ENCODE data around the gene KLC1.
"Not testable (repeated sequence)": the region's sequence is repeated elsewhere in the genome, so short reads cannot be mapped to it uniquely, and the experiment has no call there.

The KLC1 gene

DNA sequence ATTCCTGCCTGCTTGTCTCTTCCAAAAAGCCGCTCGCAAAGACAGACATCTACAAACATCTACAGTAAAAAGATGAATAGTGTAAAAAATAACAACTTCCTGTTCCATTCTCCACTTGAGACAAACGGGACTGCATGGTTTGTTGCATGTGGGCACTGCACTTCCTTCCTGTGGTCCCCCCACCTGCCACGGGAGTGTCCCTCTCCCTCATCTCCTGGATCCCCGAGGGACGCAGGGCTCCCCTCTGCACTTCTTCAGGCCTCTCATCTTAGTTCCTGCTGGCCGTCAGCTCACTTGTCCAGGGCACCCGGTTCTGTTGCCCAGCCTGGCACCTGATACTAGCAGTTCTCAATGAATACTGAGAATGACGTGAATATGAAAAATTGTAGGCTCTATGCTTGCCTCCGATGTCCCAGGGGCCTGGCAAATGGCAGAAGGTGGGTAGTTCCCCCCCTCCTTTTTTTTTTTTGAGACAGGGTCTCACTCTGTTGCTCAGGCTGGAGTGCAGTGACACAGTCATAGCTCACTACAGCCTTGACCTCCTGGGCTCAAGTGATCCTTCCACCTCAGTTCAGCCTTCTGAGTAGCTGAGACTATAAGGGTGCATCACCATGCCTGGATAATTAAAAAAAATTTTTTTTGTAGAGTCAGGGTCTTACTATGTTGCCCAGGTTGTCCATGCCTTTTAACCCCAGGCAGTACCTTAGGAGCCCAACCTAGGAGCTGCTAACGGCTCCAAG, 3.5 kb upstream of the KLC1 start:
- no peak for DNase-seq (ENCODE audit: low spot score)

DNA sequence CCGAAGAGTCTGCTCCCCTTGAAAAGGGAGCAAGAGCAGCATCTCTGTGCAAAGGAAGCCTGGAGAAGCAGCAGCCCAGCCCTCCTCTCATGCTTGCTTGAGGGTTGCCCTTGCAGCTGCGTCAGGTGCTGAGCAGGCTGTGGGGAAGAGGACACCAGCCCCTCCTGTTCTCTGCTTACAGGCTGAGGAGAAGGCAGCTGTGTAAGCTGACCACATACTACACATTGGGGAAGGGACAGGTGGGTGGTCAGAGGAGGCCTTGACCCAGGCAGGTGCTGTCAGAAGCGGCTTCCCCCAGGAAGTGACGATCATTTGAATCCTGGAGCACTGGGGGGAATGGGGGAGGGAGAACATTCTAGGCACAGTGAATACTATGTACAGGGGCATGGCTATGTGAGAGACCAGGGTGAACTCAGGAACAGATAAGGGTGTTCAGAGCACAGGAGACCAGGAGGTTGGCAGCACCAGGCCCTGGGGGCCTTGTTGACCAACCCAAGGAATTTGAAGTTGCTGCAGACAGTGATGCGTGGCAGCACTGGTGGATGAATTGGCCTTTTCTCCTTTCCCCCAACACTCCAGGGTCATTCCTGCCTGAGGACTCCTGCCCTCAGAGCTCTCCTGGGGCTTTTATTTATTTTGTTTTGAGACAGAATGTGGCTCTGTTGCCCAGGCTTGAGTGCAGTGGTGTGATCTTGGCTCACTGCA, 2.7 kb upstream of the KLC1 start:
- no peak for DNase-seq (ENCODE audit: low spot score)

DNA sequence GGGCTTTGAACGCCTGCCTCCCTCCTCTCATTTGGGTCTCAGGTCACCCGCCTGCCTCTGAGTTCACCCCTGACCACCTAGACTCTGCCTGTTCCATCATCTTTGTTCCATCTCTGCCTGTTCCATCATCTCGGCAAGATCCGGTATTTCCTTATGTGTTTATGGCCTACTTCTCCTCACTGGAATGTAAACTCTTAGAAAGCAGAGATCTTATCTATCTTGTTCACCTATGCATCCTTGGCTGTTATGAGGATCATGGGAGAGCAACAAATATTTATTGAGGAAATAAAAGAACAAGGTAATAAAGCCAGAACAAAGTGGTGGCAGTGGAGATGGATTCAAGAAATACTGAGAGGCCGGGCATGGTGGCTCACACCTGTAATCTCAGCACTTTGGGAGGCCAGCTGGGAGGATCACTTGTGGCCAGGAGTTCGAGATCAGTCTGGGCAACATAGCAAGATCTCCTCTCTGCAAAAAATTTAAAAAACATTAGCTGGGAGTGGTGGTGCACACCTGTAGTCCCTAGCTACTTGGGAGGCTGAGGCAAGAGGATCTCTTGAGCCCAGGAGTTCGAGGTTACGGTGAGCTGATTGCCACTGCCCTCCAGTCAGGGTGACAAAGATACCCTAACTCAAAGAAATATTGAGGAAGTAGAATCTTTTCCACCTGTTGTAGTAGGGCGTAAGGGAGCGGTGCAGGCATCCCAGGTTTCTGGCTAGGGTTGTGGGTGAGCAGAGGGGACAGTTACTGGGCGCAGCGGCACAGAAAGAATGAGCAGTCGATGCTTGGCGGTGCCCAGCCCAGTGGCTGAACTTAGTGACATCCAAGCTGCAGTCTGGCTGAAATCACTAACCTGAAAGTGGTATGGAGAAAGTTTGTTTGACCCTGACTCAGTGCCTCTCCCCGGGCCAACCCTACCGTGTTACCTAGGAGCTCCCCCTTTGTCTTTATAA, 1.7 kb upstream of the KLC1 start:
- DNase-seq (ENCODE audit: low spot score): no peak

DNA sequence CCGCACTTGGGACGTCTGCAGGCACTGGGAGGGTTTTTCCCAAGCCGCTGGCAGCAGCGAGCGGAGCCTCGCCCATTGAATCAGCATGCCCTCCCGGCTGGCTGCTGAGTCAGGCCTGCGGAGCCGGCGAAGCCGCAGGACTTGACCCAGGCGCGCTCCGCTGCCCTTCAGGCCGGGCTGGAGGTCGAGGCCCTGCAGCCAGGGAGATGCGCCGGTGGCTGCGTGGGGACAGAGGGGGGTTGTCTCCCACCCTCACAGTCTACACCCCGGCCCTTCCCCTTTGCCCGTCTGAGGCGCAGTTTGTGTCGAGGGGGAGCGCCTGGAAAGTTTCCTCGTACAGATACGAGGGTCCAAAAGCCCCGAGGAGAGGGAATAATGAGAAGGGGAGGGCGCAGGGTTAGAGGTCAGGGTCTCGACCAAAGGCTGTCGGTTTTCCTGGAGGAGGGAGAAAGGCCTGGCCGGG, 759 bp upstream of the KLC1 start:
- DNase-seq (ENCODE audit: low spot score): peak; percentile 72

DNA sequence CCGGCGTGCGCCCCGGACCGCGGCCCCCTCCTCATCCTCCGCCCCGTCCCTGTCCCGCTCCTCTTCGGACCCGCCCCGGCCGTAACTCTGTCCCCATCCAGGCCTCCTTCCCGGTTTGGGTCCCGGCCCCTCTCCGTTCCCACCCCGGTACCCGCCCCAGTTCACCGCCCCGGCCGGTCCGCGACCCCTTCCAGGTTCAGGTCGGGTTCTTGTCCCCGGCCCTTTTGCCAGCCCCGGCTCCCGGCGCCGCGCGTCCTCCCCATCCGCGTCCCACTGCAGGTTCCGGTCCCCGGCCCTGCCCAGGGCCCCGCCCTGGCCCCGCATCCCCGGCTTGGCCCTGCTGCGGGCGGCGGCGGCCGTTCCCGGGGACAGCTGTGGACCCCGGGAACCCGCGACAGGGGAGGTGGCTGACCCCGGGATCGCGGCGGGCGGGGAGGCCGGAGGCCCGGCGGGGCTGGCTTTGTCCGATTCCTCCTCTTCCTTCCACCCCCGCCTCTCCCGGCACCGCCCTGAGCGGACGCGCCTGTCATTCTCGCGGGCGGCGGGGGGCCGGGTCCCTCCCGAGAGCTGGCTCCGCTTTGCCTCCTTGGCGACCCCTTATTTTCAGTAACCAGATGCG, 601 bp downstream of the KLC1 start:
- peak; percentile 49 for DNase-seq (ENCODE audit: low spot score)

DNA sequence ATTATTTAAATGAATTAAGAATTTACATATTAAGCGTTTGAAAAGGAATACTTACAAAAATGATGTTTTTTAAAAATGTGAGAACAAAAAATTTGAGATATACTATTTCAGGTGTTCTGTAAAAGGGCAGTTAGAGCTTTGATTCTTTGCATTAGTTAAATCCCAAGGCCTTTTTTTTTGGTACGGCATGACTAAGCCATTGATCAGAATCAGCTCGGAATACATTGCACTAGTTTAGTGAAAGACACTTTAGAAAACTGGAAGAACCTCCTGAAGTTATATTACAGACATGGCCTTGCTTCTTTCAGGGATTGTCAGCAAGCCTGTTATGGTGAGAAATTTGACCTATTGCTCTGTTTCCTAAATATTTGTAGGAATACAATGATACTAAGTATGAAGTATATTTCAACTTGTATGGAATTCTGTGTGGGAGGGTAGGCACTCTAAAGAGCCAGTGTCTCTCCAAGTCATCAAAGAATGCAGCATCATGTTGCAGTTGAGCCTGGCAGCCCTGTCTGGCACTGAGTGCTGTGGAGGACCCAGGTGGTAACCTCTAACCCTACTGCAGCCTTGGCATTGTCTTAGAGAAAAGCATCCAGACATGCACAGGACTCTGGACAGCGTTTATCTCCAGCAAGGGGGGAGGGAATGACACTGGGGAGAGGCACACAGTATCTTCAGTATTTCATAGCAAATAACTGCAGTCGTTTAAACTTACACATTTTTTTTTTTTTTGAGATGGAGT, 1.5 kb downstream of the KLC1 start:
- no peak for DNase-seq (ENCODE audit: low spot score)

DNA sequence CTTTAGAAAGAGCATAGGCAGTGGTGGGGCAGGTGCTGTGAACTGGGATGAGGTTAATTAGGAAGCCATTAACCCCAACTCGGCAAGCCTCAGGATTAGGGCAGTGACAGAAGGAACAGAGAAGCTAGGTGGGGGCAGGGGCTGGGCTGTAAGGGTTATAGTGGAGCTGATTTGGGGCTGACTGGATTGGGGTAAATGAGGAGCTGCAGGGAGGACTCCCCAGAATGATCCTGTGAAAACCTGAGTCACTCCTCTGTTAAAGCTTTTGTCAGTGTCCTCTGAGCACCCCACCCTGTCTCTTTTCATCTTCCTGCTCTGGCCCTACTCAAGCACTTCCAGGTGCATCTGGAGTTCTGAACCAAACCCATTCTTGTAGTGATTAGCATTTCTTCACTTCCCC, 4.4 kb downstream of the KLC1 start:
- no peak for DNase-seq (ENCODE audit: low spot score)

DNA sequence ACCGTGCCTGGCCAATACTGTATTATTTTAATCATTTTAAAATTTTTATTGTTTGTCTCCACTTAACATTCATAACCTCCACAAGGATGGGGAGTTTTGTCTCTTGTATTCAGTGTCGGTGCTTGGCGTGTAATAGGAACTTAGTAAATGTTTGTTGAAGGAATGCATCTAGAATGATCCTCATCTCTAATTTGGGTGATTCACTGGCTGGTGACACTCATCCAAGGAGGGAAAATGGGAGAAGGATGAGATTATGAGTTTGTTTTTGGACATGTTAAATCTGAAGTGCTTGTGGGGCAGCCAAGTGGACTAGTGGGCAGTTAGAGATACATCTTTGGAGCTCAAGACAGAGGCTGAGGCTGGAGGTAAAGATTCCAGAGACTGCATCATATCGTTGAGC, 5.1 kb downstream of the KLC1 start:
- DNase-seq (ENCODE audit: low spot score): no peak

DNA sequence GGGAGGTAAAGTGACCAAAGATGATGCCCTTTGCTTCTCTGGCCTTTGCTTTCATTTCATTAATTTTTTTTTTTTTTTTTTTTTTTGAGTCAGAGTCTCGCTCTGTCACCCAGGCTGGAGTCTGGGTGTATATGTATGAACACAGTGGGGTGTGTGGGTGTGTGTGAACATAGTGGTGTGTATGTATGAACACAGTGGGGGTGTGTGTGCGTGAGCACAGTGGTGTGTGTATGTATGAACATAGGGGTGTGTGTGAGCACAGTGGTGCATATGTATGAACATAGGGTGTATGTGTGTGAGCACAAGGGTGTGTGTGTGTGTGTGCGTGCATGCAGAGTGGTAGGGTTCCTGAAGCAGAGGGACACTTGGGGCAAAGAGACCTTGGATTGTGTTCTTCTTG, 9.6 kb downstream of the KLC1 start:
- DNase-seq (ENCODE audit: low spot score): no peak

DNA sequence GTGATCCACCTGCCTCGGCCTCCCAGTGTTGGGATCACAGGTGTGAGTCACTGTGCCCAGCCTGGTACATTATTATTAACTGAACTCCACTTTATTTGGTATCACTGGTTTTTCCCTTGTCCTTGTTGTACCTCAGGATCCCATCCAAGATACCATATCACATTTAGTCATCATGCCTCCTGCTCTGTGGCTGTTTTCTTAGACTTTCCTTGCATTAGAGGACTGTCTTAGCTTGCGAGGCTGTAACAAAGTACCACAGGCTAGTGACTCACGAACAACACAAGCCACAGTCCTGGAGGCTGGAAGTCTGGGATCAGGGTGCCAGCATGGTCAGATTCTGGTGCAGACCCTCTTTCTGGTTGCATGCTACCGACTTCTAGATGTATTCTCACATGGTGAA, 12.2 kb downstream of the KLC1 start:
- DNase-seq (ENCODE audit: low spot score): no peak

DNA sequence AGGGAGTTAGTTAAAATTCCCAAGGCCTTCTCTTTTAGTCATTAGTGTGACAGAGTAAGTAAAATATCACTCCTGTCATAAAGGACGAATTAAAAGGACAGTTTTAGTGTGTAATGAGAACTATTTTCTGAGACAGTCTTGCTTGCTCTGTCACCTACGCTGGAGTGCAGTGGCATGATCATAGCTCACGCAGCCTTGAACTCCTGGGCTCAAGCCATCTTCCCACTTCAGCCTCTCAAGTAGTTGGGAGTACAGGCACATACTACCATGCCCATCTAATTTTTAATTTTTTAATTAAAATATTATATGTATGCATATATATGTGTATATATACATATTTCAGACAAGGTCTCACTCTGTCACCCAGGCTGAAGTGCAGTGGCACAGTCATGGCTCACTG, 17.2 kb downstream of the KLC1 start:
- DNase-seq (ENCODE audit: low spot score): no peak

DNA sequence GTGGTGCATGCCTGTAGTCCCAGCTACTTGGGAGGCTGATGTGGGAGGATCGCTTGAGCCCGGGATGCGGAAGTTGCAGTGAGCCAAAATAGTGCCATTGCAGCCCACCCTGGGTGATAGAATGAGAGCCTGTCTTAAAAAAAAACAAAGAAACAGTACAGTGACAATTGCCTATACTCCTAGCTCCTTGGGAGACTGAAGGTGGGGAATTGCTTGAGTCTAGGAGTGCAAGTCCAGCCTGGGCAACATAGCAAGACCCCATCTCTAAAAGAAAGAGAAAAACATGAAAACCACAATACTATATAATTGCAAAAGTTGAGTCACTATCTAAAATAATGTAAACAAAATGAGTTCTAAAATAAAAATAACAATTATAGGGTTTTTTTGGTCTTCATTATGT, 20.0 kb downstream of the KLC1 start:
- no peak for DNase-seq (ENCODE audit: low spot score)

DNA sequence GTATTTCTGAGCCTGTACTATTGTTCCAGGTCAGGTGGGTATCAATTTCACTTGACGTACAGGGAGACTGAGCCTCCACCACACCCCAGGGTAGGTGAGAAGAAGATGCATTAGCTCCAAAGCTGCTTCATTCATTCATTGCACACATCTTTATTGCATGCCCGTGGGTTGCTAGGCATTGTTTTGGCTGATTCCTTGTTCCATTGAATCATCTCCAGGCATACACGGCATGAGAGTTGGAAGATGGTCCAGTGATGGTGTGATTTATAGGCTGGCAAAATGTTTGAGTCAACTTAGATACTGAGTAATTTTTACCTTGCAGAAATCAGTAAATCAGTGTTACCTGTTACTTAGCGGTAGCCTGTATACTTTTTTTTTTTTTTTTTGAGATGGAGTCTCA, 21.2 kb downstream of the KLC1 start:
- no peak for DNase-seq (ENCODE audit: low spot score)

DNA sequence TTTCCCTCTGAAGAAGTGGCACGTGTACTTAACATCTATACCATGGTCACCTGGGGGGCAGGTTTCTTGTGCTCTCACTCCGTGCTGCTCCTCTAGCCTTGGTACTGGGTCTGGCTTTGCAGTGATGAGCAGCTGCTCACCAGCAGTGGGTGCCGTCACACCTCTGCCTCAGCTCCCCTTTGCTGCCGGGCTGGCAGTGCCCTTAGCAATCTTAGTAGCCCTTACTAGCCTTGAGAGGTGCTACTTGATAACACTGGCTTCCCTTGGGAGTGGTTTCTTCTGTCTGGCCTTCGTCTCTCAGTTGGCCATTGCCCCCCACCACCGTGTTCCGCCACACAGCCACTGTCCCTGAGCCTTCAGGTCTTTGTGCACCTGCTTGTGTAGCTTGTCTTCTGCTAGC, 22.6 kb downstream of the KLC1 start:
- DNase-seq (ENCODE audit: low spot score): no peak

DNA sequence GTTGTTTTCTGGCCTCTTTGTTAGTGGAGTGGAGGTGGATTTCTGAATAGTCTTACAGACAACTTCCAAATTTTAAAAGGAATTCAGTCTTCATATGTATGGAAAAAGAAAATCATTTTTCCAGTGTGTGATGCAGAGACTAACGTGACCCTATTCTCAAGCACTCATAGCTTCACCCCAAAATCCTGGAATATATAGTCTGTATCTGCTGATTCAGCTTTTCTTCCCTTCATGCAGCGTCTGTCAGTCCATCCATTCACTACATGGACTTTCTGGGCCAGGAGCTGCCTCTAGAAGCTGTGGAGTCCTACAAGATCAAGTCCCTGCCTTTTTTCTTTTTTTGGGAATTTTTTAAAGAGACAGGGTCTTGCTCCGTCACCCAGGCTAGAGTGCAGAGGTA, 23.8 kb downstream of the KLC1 start:
- DNase-seq (ENCODE audit: low spot score): no peak

DNA sequence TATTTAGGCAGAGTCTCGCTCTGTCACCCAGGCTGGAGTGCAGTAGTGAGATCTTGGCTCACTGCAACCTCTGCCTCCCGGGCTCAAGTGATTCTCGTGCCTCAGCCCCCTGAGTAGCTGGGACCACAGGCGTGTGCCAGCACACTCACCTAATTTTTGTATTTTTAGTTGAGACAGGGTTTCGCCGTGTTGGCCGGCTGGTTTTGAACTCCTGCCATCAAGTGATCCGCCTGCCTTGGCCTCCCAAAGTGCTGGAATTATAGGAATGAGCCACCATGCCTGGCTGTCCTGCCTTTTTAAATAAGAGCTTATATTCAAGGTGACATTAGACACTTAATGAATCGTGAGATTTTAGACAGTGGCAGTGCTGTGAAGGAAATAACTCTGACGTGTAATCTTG, 24.3 kb downstream of the KLC1 start:
- DNase-seq (ENCODE audit: low spot score): not testable (repeated sequence)

DNA sequence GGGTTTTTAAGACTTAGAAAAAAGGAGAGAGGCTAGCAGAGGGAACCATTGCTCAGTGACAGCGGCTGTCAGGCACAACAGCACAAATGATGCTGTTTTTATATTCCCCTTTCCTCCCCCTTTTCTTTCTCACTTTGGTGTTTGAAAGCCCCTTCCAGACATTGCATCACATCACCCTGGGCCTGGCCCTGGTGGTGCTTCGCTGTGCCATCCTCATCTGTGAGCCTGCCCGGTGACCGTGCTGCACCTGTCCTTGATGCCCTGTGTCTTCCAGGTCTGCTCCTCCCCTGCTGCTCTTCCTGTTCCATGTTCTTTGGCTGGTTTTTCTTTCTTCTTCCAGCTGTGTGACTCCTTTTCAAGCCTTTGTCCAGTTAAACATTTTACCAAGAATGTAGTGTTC, 24.8 kb downstream of the KLC1 start:
- DNase-seq (ENCODE audit: low spot score): no peak

DNA sequence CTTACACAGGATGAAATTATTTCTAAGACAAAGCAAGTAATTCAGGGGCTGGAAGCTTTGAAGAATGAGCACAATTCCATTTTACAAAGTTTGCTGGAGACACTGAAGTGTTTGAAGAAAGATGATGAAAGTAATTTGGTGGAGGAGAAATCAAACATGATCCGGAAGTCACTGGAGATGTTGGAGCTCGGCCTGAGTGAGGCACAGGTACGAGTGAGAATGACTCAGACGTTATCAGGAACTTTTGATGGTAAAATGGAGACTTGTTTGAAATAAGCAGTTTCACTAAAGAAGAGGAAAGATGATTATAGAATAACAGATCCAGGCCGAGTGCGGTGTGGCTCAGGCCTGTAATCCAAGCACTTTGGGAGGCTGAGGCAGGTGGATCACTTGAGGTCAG, 25.6 kb downstream of the KLC1 start:
- no peak for DNase-seq (ENCODE audit: low spot score)

DNA sequence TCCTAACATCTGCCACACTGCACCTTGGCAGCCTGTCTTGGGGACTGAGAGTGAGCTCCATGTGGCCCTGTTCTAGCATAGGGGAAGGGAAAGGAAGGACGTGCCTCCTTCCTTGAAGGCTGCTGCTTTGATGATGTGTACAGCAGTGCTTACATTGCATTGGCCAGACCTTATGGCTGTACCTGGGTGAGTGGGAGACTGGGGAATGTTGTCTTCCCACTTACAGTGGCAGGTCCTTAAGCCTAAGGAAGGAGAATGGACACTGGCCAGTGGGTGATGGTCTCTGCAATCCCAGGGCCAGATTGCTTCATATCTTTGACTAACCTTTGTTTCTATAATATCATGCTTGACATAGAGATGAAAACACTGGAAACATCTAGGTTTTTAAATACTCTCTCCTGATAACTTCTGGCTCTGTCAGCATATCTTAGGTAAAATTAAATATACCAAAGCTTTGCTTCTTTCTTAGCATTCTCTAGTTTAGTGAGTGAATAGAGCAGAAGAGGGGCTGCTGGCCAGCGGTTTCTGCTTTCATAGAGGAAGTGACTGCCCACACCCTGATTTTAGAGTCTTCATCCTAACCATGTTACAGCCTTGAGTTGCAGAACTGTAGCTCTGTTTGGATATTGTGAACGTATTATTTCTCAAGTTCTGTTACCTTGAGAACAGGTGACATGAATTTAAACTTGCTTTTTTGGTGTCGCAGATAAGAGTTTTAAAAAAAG, 27.2 kb downstream of the KLC1 start:
- no peak for DNase-seq (ENCODE audit: low spot score)

DNA sequence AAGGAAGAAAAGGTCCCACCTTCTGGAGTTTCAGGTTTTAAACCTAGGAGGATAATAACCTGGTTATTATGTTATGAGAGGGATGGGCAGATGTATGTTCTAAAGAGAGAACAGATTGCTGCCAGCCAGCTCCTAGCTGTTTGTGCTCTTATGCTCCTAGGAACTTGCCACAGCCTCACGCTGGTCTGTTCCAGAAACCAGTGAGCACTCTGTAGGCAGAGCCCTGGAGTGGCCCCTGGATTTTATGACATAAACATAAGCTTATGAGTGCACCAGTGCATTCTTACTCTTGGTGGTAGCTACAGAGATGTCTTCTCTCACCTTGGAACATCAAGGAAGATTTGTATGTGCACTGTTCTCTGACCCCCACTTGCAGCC, 27.7 kb downstream of the KLC1 start:
- no peak for DNase-seq (ENCODE audit: low spot score)

DNA sequence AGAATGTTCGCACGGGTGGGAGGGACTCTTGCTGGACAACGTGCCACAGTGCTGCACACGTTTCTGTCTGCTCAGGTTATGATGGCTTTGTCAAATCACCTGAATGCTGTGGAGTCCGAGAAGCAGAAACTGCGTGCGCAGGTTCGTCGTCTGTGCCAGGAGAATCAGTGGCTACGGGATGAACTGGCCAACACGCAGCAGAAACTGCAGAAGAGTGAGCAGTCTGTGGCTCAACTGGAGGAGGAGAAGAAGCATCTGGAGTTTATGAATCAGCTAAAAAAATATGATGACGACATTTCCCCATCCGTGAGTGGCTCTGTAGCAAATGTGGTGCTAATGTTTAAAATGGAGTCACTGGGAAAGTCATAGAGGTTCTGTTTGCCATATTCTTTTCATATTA, 28.5 kb downstream of the KLC1 start:
- DNase-seq (ENCODE audit: low spot score): no peak
